GM12878 (cell line): Measurements from ENCODE around the gene EXOC4. TPM values are rescaled to one million over a fixed set of nuclear protein-coding genes. Genes with fewer than 3 reads are reported as not detected.
"Not testable (repeated sequence)": the region's sequence is repeated elsewhere in the genome, so short reads cannot be mapped to it uniquely, and the experiment has no call there.

Source experiments
- ATAC-seq: fragments of 200-7000 bp; cut with Tn5 transposase; 3 replicates; pipeline ENCODE4 v1.9.1; 2020; ENCODE audit warnings: mild to moderate bottlenecking, moderate library complexity
- BruUV-seq: library from RNA; stranded (reverse); fragments of 400-500 nt; replicated peaks from 2 replicates; lab custom pipeline; 2021; lab: Mats Ljungman, UMichigan
- CTCF ChIA-PET: fragments of 300-600 bp; sonication (Branson Sonifier 250); formaldehyde crosslinking; extraction: SDS; loops from one replicate; lab custom pipeline; 2021; ENCODE audit warnings: inconsistent platforms; lab: Yijun Ruan, JAX
- POLR2A ChIA-PET: fragments of 350-600 bp; formaldehyde crosslinking; extraction: SDS; loops from one replicate; lab custom pipeline; 2021; ENCODE audit warnings: inconsistent platforms; lab: Charles Lee
- RAD21 ChIA-PET: fragments of 300-600 bp; sonication (Branson Sonifier 250); formaldehyde crosslinking; loops from one replicate; lab custom pipeline; 2023; ENCODE audit warnings: antibody characterized with exemption; ENCODE audit not compliant: unreplicated experiment; lab: Charles Lee
- SMC1A ChIA-PET: fragments of 300-600 bp; sonication (Branson Sonifier 250); formaldehyde crosslinking; loops from one replicate; lab custom pipeline; 2023; ENCODE audit not compliant: unreplicated experiment, uncharacterized antibody; lab: Charles Lee
- DNase-seq: peaks from one replicate; pipeline ENCODE4 v3.0.0-alpha.2; 2011; ENCODE audit warnings: low read depth, low spot score
- FAIRE-seq: peaks from 3 replicates; lab custom pipeline; 2011; peaks lifted over from hg19 to GRCh38; lab: Jason Lieb, UNC
- H2AFZ ChIP-seq: 2 replicates; pipeline ENCODE4 v1.6.0; 2011; ENCODE audit warnings: low read depth, low read length, control low read depth; ENCODE audit not compliant: control insufficient read depth
- H3K27ac ChIP-seq: 2 replicates; pipeline ENCODE4 v1.5.1; 2011; ENCODE audit warnings: control low read depth; ENCODE audit not compliant: control insufficient read depth, insufficient read depth
- H3K27me3 ChIP-seq, 2 experiments: replicated peaks in 1 of 2; 2 replicates each; pipeline versions ENCODE4 v1.6.0 to v1.6.1; 2011; ENCODE audit warnings: low read length in 1 of 2; ENCODE audit not compliant: control insufficient read depth in 2 of 2, insufficient read depth in 2 of 2
- H3K36me3 ChIP-seq, 2 experiments: 2 replicates each; pipeline ENCODE4 v1.5.1; 2011; ENCODE audit warnings: low read length in 1 of 2; ENCODE audit not compliant: control insufficient read depth in 2 of 2, insufficient read depth in 2 of 2
- H3K4me1 ChIP-seq: 2 replicates; pipeline ENCODE4 v1.6.1; 2011; ENCODE audit warnings: mild to moderate bottlenecking, low read length, moderate library complexity, mixed read lengths; ENCODE audit not compliant: control insufficient read depth, insufficient read depth
- H3K4me2 ChIP-seq: 2 replicates; pipeline ENCODE4 v1.6.0; 2011; ENCODE audit warnings: control low read depth; ENCODE audit not compliant: control insufficient read depth, insufficient read depth
- H3K4me3 ChIP-seq: fragments of 200-600 bp; sonication (generic); 2 replicates; pipeline ENCODE4 v1.5.1; 2016
- H3K79me2 ChIP-seq: 2 replicates; pipeline ENCODE4 v1.6.0; 2011; ENCODE audit warnings: low read length; ENCODE audit not compliant: control insufficient read depth, insufficient read depth
- H3K9ac ChIP-seq: 2 replicates; pipeline ENCODE4 v1.8.0; 2011; ENCODE audit warnings: low read length, control low read depth, mixed read lengths; ENCODE audit not compliant: control insufficient read depth, insufficient read depth
- H3K9me3 ChIP-seq: replicated peaks from 3 replicates; pipeline ENCODE4 v1.5.1; 2011; ENCODE audit warnings: mild to moderate bottlenecking, low read length; ENCODE audit not compliant: control insufficient read depth, insufficient read depth
- H4K20me1 ChIP-seq: 2 replicates; pipeline ENCODE4 v1.6.0; 2011; ENCODE audit not compliant: control insufficient read depth, insufficient read depth
- WGBS: methylation state at CpG from one replicate; pipeline ENCODE4 v1.1.6; 2016; ENCODE audit warnings: low lambda C conversion rate; ENCODE audit not compliant: insufficient replicate concordance, insufficient coverage; ENCODE audit errors: missing lambda C conversion rate; 5-methylcytosine and 5-hydroxymethylcytosine counted together
- in situ Hi-C: fragments of 300-500 bp; cut with MboI; formaldehyde crosslinking; loops from 9 replicates; pipeline ENCODE4 v1.14.3; 2018; ENCODE audit warnings: mixed read lengths
- intact Hi-C: fragments of 100-400 bp; cut with micrococcal nuclease; formaldehyde crosslinking; loops from one replicate; pipeline ENCODE4 v1.14.2; 2022; ENCODE audit not compliant: unreplicated experiment
- polyA plus RNA-seq, 11 experiments: library from polyadenylated mRNA; depleted of rRNA in 4 of 11; unstranded in 6 of 11; stranded (reverse) in 5 of 11; fragments of >200 nt; fragmentation: Nextera tagmentation in 4 of 11; fragmentation: Illumina TruSeq in 1 of 11; extraction: Ambion mirVana in 4 of 11; extraction: Trizol in 1 of 11; gene quantifications; 1 replicate in 1 of 11; 2 replicates in 10 of 11; pipeline versions ENCODE4 v1.2.1 to v1.2.3, GENCODE V29; 2011 to 2016; ENCODE audit warnings: inconsistent platforms in 2 of 11, missing spikeins in 2 of 11, low read depth in 1 of 11
- total RNA-seq, 4 experiments: library from RNA; depleted of rRNA in 3 of 4; stranded (reverse); fragments of >200 nt in 3 of 4; fragmentation: Illumina TruSeq in 1 of 4; extraction: Trizol in 1 of 4; gene quantifications; 2 replicates each; pipeline versions ENCODE4 v1.2.1 to v1.2.3, GENCODE V29; 2013 to 2021

Gene EXOC4
- total and polyA plus RNA-seq, 10 of the 15 experiments (the other 5 are each of a cell fraction or from before 2014, with no cell fraction given): 13.2 to 44.5 (median 29.6) TPM

GRCh38 chr7:133210817-133211216 is 42.1 kb upstream of the EXOC4 start:
- not testable (repeated sequence) for BruUV-seq, H3K4me1 ChIP-seq

GRCh38 chr7:133213772-133214171 is 39.1 kb upstream of the EXOC4 start:
- FAIRE-seq, H3K27ac ChIP-seq, DNase-seq, H3K79me2 ChIP-seq, RAD21 ChIA-PET, intact Hi-C loops, ATAC-seq, H4K20me1 ChIP-seq, H3K4me3 ChIP-seq, POLR2A ChIA-PET, H3K4me2 ChIP-seq, H2AFZ ChIP-seq, H3K9ac ChIP-seq, H3K36me3 ChIP-seq, BruUV-seq, CTCF ChIA-PET, SMC1A ChIA-PET, H3K4me1 ChIP-seq, H3K9me3 ChIP-seq, in situ Hi-C loops, H3K27me3 ChIP-seq: not testable (repeated sequence)
- WGBS: 50% methylated on average over 2 of the region's 3 CpGs

More at GRCh38 chr7:133210817-133211216, 42.1 kb upstream of the EXOC4 start:
- 64% methylated on average over 10 of the region's 10 CpGs for WGBS
- H3K4me3 ChIP-seq, POLR2A ChIA-PET, CTCF ChIA-PET, H3K4me2 ChIP-seq, FAIRE-seq, SMC1A ChIA-PET, in situ Hi-C loops, intact Hi-C loops, H3K27ac ChIP-seq, H3K36me3 ChIP-seq, H3K9me3 ChIP-seq, H3K9ac ChIP-seq, RAD21 ChIA-PET, H4K20me1 ChIP-seq, ATAC-seq, H3K27me3 ChIP-seq, DNase-seq, H3K79me2 ChIP-seq, H2AFZ ChIP-seq: not testable (repeated sequence)
